GM21786 (cell line): Measurements from ENCODE around the gene SLC25A20.

ENCODE experiments used
- ATAC-seq: cut with Tn5 transposase; IDR thresholded peaks from one replicate; pipeline ENCODE4 v1.9.1; 2021; ENCODE audit not compliant: unreplicated experiment

SLC25A20 gene

DNA sequence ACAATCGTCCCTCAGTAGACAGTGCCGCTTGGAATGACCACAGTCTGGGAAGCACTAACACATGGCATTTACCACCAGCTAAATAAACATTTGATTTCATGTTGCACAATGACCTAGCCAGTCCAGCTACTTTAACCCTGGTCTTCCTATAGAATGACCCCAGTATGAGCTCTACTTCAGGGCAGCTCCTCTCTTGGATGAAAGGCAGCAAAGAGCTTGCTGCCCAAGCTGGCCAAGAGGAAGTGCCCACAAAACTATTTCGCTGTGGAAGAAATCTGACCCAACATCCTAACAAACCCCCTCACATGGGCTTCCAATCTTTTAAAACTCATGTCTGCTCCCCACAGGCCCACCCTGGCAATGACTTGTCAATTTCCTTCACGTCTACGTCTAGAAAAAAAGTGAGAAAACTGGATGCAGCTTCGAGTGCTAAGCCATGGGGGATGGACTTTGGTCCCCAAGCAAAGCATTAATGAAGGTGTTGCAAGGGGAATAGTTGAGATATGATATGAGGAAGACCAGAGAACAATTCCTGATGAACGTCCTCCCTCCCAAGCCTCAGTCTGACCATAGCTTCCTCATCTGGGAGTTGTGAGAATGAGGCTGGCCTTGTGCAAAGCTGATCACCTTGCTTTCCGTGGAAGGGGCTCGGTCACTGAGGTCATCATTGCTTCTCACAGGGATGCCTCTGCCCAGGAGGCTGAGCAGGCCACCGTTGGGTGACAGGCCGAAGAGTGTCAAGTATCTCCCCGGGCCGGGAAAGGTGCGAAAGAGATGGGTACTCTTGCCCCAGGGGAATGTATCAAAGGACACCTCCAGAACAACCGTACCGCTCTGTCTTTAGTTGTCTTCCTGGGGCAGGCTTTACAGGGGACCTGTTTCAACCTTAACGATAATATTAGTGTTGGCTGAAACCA, 964 bp downstream of the SLC25A20 start:
- ATAC-seq: peak; percentile 3

DNA sequence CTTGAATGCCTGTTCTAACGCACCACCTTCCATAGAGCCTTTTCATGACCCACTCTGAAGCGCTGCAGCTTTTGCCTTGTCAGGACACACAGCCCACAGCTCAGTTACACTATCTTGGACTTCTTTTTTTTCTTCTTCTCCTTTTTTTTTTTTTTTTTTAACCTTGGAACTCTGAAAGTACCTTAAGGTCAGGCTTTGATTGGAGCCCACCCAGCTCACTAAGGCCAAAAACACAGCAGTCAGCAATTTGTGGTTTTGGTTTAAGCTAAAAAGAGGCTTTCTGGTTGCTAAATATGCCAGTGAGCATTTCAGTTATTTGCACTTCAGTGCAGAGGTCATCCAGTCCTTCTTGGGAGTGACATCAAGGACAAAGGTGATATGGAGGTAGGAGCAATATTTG, 1.7 kb downstream of the SLC25A20 start:
- ATAC-seq: no peak

DNA sequence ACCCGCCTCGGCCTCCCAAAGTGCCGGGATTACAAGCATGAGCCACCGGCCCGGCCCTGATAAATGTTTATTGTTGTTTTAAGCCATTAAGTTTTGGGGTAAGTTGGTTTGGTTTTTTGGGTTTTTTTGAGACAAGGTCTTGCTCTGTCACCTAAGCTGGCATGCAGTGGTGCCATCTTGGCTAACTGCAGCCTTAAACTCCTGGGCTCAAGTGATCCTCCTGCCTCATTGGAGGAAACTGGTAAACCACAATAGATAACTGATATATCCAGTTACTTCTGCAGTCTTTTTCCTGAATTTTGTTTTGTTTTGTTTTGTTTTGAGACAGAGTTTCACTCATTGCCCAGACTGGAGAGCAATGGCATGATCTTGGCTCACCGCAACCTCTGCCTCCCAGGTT, 4.2 kb downstream of the SLC25A20 start:
- ATAC-seq: no peak

DNA sequence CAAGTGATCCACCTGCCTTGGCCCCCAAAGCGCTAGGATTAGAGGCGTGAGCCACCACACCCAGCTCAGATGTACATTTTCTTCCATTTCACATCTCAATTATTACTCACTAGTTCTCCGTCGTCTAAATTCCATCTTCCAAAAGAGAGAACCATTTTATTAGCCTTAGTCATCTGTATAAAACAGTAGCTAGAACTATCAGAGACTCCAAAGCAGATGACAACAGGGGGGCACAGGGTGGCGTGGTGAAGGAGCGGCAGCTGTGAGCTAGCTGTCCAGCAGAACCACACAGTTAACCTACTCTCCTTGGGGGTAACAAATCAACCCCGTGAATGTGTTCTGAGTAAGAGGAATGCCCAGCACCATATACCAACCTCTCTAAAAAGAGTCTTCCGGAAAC, 7.1 kb downstream of the SLC25A20 start:
- no peak for ATAC-seq

DNA sequence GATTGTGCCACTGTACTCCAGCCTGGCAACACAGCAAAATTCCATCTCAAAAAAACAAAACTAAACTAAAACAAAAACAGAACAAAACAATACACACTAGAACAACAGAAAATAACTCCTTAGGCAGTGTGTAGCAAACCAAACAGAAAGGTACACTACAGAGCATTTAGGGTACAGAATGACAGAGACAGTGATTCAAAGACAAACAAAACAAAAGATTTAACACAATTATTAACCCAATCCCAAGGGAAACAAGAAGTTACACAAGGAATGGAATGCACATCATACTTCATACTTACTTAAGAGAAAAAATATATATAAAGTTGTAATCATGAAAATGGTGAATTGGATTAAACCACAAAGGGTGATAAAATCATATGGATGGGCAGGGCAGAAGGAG, 12.9 kb downstream of the SLC25A20 start:
- no peak for ATAC-seq

DNA sequence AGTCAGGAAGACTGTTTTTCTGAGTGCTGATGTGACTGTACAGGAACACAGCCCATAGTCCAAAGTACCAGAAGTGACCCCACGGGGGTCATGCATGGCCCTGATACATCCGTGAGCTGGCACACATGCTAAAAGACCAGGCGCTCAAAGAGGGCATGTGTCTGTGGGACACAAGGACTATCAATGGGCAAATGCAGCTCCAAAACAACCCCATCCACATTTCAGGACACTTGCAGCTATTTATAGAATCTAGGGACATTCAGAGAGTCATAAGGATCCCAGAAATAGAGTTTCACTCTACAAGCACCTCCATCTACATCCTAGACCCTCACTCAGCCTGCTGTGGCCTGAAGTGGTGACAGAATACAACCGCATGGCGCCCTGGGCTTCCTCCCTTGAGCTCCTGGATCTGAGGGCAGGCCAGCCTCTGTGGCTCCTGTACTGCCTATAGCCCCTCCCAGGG, 17.0 kb downstream of the SLC25A20 start:
- no peak for ATAC-seq

DNA sequence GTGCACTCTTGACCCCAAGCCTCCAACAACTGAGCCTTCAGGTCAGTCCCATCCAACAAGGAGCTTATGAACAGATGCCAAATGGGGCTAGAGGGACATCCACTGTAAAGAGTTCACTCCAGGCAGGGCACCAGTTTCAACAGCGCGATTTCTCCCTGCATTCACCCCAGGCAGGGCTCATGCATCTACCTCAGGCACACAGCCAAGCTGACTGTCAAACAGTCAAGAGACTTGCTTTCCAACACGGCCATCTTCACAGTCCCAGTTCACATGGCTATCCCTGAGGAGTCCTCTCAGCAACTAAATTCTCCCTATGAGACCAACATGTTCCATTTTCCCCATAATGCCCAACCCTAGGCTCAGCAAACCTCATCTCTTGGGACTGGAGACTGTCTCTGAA, 17.7 kb downstream of the SLC25A20 start:
- ATAC-seq: no peak

DNA sequence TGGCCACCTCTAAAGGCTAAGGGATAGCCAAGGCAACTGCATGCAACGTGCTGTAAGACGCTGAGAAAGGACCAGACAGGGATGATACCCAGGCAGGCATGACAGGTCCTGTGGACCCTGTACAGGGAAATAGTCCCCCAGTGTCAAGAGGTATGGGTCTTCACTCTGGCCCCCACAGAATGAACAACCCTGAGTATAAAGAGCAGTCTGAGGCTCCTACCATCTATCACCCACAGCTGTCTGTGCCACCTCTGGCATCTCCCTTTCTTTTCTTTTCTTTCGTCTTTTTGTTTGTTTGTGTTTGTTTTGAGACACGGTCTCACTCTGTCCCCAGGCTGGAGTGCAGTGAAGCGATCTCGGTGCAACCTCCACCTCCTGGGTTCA, 18.7 kb downstream of the SLC25A20 start:
- ATAC-seq: no peak

DNA sequence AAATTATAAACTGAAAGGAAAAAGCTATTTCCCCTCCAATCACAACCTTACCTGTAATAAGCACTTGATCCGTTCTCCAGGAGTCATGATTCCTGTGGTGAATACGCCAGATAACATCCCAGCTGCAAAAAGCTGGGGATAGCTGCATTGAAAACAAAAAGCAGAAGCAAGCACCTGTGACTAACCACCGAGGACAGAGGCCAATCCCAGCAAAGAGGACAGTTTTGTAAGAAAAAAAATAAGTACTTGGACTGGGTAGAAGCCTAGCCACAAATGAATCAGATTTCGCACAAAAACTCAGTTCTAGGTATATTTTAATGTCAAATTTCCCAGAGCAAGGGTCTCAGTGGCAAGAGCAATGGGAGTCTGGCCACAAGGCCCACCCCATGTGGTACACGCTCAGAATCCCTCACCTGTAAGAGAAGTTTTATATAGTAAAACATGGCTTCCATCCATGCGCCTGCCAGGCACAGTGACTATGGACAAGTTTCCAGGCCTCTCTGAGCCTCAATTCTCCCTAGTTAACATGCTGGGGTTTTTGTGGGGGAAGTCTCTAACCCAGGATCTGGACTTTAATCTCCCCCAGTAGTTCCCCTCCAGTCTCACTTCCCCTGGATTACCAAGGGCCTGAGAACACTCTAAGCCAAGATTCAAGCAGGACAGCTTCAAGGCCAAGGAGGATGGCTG, 19.2 kb downstream of the SLC25A20 start:
- no peak for ATAC-seq

DNA sequence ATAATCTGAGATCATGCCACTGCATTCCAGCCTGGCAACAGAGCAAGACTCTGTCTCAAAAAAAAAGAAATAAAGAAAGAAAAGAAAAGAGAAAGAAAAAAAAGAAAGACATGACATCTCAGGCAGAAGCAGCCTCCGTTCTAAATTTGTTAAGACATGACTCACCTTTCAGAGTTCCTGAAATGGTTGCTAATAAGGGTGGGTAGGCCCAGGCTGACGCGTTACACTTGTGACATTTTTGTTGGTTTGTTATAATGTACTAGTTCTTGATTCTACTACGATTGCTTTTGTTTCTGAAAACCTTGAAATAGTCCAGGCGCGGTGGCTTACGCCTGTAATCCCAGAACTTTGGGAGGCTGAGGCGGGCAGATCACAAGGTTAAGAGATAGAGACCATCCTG, 21.0 kb downstream of the SLC25A20 start:
- ATAC-seq: no peak

DNA sequence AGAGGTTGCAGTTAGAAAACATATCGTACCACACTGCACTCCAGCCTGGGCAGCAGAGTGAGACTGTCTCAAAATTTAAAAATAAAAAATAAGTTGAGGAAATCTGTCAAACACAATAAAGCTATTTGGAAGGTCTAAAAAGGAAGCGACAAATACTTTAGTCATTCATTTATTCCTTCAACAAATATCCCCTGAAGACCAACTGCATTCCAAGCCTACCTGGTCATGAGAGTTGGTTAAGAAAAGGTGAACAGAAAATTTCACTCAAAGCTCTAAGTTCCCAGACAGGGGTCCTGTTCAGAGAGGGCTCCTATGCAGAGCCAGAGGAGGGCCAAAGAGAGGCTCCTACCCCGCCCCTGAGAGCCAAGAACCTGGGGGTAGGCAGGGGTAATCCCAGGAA, 35.6 kb downstream of the SLC25A20 start:
- ATAC-seq: no peak

DNA sequence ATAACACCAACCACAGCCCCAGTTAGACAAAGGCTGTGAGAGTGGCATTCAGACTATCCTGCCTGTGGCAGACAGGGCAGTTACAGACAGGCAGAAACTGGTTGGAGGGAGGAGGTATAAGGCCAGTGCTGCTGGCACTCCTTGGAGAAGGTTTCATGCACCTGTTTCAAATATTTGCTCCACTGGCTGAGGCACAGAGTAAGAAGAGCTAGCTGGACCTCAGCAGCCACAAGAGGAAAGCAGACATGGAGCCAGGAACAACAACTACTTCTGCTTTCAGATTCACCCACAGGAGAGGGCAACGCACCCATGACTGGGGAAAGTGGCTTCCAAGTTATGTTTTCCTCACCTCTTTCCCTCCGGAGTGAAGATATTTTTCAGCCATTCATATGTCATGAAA, 39.5 kb downstream of the SLC25A20 start:
- ATAC-seq: no peak

DNA sequence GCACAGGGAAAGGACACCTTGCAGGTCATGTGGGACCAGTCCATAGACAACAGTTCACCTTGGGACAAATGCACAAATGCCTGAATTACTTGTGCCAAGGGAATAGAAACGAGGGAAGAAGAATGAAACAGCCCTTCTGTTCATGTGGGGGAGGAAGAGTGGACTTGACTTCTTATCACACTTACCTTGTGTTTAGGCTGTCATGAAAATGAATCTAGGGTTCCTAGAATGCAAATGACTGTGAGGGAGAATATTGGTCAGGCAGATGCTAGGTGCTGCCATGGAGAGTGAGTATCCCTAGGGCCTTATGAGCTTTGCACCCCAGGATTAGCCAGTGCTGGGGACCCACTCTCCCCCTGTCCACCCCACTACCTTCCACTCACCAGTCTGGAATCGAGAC, 40.0 kb downstream of the SLC25A20 start:
- ATAC-seq: no peak

DNA sequence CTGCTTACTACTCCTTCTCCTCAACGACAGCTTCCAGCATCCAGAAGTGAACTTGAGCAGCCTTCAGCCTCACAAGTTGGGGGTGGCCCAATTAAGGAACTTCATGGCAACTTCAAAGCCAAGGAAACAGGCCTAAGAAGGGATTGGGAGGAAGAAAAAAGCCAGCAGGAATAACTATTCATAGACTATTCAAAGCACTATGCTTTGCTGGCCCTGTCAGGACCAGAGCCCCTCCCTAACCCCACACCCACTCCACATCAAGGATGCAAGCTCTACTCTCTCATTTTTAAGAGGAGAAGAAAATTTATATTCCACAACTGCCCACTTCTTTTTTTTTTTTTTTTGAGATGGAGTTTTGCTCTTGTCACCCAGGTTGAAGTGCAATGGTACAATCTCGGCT, 41.0 kb downstream of the SLC25A20 start:
- no peak for ATAC-seq

DNA sequence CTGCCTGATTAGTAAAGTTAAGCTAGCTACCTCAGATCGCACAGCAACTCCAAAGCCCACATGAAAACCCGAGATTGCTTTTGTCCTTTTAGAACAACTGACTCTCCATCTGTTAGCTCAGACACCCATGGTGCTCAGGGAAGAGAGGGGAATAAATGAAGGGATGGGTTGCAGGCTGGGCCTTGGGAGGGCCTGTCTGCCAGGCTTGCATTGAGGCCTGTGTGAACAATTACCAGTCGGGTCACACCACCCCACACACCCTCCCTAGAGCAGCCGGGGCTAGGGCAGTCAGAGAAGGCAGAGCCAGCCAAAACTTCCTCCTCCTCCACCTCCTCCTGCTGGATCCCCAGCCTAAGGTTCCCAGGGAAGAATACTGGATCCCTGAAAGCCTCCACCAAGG, 42.2 kb downstream of the SLC25A20 start:
- no peak for ATAC-seq

DNA sequence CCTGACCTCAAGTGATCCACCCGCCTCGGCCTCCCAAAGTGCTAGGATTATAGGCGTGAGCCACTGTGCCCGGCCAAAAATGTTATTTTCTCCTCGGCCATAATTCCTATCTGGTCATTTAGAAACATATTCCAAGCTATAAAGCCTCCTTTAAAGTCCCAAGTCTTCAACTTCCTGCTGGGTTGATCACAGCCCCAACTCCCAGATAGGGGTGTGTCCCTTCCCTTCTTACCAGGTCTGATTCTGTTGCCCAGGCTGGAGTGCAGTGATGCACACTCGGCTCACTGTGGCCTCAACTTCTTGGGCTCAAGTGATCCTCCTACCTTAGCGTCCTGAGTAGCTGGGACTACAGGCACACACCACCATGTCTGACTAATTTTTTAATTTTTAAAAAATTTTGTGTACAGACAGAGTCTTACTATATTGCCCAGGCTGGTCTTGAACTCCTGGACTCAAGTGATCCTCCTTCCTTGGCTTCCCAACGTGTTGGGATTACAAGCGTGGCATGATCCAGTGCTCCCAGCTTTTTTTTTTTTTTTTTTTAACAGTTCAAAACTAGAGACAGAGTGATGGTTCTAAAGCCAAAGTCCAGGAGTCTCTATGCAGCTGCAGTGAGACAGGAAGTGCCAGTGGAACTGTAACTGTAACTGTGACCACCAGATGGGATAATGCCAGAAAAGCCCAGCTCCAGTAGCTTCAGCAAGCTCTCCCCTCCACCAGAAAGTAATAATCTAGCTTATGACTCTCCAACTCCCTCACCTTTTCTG, 42.8 kb downstream of the SLC25A20 start:
- no peak for ATAC-seq

DNA sequence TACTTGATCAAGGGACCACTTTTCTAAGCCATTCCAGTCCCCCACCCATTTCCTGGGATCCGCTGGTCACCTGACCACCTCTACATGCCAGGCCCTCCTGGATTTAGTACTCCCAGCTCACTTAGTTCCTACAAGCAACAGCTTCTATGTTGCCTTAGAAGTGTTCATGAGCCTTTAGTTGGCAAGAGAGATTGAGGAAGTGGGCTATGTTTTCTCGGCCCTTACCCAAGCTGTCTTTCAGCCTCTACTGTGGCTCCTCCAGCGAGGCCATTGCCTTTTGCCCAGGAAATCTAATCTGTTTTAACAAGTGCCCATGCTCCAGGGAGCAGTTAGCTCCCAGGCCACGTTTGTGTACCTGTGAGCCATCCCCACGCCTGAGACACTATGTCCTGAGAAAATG, 46.5 kb downstream of the SLC25A20 start:
- ATAC-seq: no peak

DNA sequence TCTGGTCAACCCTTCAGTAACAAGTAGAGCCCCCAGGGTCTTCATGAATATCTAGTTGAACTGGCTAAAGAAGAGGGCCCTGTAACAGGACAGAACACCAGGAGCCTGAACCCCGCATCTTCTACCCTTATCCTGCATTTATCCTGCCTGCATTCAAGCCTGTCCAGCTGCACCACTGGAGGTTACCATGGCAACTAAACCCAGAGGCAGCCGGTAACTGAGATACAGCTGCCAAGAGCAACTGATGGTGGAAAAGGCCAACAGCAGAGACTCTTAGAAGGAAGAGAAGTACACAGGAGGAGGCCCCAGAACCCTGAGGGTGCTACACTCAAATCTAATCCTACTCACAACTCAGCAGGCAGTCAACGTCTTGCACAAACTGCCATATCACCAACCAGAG, 47.3 kb downstream of the SLC25A20 start:
- ATAC-seq: no peak

DNA sequence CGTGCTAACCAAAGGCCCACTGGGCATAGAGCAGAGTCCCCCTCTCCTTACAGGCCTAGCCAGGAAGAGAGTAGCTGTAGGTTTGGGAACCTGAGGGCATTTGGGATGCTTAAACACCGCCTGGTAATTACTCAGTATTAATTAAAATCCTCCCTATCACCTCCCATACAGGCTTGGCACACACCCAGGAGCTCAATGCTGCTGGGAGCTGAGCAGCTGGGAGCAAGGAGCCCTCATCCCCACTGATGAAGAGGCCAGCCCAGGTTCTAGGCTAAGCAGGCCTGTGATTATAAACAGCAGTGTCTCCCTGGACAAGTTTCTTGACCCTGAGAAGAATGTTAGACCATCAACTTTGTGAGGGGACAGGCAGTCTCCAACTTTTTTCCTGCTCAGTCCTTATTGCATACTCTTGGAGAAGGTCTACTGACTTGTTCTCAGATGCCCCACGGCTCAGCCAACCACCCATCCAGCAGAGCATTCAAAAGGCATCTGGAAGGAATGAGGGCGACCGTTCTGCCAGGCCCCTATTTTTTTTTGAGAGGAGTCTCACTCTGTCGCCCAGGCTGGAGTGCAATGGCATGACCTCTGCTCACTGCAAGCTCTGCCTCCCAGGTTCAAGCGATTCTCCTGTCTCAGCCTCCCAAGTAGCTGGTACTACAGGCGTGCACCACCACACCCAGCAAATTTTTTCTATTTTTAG, 49.7 kb downstream of the SLC25A20 start:
- ATAC-seq: no peak

DNA sequence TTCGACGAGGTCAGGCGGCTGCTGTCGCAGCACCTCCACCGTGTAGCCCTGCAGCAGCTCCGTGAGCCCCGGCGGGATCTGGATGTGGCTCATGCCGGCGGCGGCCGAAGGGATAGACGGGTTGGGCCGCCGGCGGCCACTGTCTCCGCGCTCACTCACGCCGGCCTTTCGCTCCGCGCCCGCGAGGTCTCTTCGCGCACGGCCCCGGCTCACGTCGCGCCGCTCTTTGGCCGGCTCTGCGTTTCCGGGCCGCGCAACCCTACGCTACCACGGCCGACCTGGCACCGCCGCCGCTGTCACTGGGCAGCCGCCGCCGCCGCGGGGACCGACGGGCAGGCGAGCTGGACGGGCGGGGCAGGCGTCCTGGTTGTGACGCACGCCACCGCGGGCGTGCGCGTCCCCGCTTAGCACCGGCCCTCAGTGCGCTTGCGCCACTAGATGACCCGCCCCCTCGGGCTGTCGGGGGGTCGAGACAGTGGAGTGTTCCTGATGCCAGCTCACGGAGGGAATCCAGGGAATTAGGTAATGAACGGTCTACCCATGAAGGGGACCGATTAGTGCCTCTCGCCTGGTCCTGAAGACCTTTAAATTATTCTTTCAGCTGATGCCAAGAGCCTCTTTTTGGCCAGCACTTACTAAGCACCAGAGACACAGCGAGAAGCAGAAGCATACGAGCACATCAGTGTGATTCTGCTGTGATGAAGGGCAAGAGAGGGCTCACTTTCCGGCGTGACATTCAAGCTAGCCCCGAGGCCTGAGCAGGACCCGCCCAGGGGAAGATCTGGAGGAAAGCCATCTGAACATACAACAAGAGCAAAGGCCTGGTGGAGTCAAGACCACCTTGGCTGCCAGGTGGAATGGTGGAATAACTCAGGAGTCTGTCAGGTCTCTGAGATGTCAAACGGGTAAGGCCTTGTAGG, 50.9 kb downstream of the SLC25A20 start, which contains the start of gene PRKAR2A:
Gene PRKAR2A, minus strand, starts transcription at position 371 of the 920 bp plus-strand sequence. Its CDS starts 278 bp downstream, at position 93.
- peak; percentile 86 for ATAC-seq
